OCI-M1 (cell line): Measurements from ENCODE around the gene HSPA14.
"Not testable (repeated sequence)": the region's sequence is repeated elsewhere in the genome, so short reads cannot be mapped to it uniquely, and the experiment has no call there.

Experiments used
- DNase-seq: peaks from one replicate; lab custom pipeline; 2025; lab: John Stamatoyannopoulos, UW

The HSPA14 gene

DNA sequence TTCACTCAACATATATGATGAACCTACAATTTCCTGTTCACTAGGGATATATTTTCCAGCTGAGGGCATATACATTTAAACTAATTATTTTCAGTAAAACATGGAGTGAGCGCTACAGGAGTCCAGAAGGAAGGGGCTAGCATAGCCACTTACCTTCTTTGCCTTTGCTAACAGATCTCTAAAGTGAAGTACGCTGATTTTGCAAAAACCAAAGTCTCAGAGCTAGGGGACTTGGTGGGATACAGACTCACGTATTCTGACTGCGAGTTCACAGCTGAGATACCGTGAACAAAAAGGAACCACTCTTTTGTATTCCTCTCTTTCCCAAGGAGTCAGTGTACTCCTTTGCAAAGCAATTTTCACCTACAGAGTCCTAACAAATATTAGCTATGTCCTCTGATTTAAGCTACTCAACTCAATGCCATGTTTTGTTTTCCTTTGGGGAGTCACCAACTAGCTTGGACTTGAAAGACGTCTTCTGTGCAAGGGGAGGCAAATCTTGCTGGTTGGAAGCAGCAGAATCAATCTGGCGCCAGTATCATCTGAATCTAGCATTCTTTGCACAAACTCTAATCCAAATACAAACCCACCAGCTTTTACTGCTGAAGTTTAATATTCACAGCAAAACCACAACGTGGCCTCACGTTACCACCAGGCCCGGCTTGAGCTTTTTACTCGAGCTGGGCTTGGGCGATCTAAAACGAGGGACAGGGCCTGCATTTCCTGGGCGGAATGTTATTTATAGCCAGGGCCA lies 926 bp upstream of the HSPA14 start:
- DNase-seq, result peak; percentile 49

DNA sequence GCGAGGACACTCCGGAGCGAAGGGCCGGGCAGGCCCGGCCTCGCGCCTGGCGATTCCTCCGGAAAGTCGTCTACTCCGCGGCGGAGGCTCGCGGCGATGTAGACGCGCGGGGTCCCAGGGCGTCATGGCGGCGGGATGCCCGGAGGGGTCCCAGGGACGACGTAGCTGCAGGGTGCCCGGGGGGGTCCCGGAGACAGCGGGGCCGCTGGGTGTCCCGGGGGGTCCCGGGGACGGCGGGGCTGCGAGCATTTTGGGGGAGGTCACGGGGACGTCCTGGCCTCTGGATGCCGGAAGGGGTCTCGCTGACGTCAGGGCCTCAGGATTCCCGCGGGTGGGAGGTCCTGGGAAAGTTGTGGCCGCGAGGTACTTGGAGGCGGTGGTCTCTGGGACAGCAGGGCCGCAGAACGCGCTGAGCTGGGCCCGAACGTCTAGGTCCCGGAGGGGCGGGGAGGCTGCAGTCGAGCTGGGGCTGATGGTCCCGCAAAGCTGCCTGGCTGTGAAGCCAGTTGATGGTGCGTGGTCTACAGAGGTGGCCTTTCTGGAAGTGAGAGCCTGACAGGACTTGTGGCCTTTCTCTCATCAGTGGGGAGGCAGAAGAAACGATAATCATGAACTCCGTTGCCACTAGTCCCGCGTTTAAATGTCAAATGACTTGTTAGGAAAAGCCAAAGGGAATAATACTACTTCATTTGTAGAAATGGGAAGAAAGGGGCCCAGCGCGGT lies 637 bp downstream of the HSPA14 start:
- DNase-seq, result peak; percentile 56

- peak; percentile 56 for DNase-seq
Observed at GRCh38 chr10:14839305-14839695, 1.2 kb downstream of the HSPA14 start.

DNA sequence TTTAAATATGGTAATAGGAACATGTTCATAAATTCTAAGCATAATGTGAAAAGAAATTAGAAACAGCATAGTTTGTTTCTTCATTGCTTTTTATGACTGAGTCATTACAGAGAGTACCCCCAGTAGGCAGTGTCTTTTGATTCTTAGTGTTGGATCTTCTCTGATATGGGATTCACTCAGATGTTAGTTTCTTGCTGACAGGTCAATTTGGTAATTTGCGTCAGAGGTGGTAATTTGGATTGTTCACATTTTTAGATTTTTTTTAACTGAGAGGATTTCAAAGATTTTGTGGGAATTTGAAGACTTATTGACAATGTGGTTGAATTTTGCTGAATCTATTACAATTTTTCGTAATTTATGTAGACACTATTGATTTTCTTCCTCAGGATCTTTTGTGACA lies 2.1 kb downstream of the HSPA14 start:
- no peak for DNase-seq

GRCh38 chr10:14843327-14843988 lies 5.4 kb downstream of the HSPA14 start:
- DNase-seq, result no peak

DNA sequence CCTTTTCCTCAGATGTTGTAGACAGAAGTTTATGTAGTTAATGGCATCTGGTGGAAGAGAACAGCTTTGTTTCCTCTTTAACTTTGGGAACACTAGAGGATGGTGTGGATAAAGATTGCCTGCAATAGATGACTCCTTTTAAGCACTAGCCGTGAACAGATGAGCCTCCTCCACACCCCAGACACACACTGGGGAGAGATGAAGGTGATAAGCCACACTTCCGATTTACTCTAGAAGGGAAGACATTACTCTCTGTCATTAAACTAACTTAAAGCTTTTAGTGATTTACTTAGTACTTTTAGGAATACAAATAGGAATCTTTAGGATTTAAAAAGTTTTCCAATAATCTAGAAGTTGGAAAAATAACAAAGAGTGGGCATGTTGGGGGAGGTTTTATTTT lies 6.8 kb downstream of the HSPA14 start:
- DNase-seq, result no peak

DNA sequence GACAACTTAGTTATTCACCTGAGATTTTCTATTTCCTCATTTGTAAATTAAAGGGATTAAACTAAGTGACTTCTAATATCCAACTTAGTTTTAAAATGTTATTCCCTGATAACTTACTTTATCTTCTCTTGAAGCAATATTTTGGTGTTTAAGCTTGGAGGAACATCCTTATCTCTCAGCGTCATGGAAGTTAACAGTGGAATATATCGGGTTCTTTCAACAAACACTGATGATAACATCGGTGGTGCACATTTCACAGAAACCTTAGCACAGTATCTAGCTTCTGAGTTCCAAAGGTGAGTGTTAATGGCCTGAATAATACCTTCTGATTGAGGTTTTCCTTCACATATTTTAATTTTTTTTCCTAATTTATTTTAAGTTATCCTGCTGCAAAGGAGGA lies 14.1 kb downstream of the HSPA14 start:
- DNase-seq, result no peak

DNA sequence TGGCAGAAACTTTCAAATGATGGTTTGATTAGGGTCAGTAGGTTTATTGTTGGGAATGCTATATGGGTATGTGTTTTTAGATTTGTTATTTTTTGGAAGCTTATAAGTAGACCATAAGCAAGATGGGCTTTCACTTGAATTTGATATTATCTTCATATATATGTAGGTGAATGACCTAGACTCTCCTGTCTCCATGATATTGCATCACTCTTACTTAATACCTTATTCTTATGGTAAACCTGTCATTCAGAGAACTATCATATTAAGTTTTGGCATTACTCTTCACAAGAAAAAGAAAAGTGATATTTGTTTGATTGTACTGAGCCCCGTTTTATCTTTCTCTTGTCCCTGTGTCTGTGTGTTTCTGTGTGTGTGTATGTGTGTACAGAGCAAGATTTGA lies 17.3 kb downstream of the HSPA14 start:
- DNase-seq, result no peak

DNA sequence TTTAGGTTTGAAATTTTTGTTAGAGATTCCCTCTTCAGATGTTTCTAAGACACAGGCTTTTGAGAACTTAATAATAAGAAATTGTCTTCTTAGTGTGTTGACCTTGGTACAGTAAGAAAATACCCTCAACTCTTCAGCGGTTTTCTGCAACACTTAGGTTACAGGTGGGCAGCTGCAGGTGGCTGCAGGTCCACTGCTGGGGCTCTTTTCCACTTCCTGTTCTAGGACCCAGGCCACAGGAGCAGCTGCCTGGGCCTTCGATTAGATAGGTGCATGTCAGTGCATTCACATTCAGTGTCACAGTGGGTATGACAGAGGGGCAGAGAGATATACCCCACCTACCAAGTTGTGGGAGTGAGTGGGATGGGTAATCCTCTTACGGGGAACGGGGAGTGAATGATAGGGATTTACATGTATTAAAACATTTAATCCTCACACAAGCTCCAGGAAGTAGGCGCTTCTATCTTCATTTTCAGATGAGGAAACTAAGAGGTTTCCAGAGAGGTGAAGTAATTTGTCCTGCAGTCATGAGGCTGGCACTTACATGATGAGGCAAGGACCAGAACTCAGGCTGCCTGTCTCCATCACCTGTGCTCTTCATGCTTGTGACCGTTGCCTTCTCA lies 20.3 kb downstream of the HSPA14 start:
- no peak for DNase-seq

GRCh38 chr10:14859043-14859442 lies 20.9 kb downstream of the HSPA14 start:
- no peak for DNase-seq

DNA sequence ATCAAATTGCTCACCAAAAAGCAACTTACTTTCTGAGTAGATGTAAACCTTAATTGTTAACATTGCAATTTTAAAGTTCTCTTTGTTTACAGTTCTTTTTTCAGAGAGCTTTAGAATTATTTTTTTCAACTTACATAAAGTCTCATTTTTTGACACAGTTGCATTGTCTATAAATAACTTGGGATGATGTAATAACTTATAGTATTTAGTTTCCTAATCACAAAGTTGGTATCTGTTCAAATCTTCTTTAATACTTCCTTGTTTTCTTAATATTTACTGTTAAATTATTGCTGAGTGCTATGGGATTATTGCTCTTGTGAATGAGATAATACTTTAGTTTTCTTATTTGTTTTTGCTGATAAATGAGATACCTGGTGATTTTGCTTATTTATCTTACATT lies 21.7 kb downstream of the HSPA14 start:
- no peak for DNase-seq

DNA sequence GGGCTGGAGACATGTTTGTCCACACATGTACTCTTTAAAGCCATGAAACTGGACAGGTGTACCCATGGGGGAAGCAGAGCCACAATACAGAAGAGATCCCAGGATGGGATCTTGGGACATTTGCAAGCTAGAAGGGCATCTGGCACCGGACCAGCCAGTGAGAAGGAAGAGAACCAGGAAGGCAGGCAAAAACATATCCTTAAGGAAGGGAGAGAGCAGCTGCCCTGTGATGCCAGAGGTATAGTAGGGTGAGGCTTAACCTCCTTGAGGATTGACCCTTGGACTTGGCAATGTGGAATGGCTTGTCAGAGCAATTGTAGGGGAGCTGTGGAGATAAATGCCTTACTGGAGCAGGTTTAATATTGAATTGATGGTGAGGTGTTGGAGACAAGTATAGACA lies 22.7 kb downstream of the HSPA14 start:
- DNase-seq, result no peak

DNA sequence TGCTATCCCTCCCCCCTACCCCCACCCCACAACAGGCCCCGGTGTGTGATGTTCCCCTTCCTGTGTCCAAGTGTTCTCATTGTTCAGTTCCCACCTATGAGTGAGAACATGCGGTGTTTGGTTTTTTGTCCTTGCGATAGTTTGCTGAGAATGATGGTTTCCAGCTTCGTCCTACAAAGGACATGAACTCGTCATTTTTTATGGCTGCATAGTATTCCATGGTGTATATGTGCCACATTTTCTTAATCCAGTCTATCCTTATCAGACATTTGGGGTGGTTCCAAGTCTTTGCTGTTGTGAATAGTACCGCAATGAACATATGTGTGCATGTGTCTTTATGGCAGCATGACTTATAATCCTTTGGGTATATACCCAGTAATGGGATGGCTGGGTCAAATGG lies 26.4 kb downstream of the HSPA14 start:
- DNase-seq, result not testable (repeated sequence)

DNA sequence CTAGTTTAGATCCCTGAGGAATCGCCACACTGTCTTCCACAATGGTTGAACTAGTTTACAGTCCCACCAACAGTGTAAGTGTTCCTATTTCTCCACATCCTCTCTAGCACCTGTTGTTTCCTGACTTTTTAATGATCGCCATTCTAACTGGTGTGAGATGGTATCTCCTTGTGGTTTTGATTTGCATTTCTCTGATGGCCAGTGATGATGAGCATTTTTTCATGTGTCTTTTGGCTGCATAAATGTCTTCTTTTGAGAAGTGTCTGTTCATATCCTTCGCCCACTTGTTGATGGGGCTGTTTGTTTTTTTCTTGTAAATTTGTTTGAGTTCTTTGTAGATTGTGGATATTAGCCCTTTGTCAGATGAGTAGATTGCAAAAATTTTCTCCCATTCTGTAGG lies 26.8 kb downstream of the HSPA14 start:
- not testable (repeated sequence) for DNase-seq

DNA sequence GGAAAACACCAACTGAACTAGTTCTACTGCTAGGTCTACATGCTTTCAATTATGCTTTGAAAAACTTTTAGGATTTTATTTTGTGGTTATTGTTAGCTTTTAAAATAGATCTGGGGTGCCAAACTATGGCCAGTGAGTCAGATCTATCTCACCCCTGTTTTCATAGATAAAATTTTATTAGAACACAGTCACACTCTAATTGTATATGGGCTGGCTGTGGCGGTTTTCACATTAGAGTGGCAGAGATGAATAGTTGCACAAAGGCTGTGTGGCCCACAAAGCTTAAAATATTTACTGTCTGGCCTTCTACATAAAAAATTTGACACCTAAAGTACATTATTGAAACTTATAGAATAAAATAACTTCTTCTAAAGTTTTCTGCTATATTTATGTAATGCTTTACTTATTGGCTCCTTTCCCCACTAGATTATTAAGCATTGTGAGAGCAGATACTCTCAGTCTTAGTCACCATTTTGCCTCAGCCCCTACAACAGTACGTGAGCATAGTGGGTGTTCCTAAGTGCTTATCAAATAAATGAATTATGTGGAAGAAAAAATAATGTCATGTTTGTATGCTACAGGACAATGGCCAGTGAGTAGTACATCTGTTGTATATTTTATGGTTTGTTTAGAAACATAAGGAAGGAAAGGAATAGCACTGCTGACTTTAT lies 35.1 kb downstream of the HSPA14 start:
- no peak for DNase-seq

- DNase-seq, result no peak
Observed at GRCh38 chr10:14875941-14876340, 37.8 kb downstream of the HSPA14 start.

DNA sequence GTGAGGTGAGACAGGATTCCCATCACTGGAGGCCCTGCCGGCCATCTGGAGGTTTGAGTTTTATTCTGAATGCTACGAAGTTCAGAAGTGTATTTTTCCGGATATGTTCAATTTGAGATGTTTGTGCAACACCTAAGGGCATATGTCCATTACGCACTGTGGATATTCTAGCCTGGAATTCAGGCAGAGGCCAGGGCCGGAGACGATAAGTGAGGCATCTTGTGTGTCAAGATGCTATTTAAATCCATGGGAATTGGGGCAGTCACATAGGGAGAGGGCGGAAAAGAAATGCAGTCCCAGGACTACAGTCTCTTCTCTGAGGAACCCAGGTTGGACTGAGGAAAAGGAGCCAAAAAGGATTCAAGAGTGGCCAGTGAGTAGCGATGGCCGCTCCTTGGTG lies 38.7 kb downstream of the HSPA14 start:
- DNase-seq, result no peak

DNA sequence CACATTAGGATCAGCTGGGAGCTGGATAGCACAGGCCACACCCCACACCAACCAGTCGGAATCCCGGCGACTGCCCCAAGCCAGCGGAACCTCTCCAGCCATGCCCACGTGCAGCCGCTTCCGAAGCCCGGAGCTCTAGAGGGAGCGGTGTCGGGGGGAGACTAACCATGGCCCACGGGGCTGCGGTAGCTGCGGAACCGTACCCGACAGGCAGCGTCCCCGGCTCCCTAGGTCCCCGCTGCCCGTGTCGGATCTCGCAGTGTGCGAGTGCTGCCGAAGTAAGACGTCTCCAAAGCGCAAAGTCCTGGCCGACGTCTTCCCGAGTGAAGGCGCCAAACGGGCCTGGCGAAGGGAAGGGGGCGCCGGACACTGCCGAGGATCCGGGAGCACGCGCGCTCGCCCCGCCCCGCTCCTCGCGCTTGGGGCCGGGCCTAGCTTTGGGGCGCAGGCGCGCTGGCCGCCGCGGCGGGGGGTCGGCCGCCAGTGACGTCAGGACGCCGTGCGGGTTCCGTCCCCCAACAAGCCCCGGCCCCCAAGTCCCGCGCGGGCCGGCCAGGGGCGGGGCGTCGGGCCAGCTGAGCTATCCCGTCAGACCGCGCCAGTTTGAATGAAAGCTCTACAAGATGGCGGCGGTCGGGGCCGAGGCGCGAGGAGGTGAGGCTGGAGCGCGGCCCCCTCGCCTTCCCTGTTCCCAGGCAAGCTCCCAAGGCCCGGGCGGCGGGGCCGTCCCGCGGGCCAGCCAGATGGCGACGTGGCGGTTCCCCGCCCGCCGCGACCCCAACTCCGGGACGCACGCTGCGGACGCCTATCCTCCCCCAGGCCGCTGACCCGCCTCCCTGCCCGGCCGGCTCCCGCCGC lies 40.4 kb downstream of the HSPA14 start, which contains the start of gene SUV39H2:
Gene SUV39H2, plus strand, starts transcription at position 601 of the 858 bp plus-strand sequence. Its CDS starts 23 bp downstream, at position 624.
- DNase-seq, result peak; percentile 97

- DNase-seq, result peak; percentile 32
Observed at GRCh38 chr10:14879124-14879927, 41.2 kb downstream of the HSPA14 start.

GRCh38 chr10:14879928-14880193 lies 41.8 kb downstream of the HSPA14 start:
- DNase-seq, result no peak
